Activated gamma-delta T cell treated with Interleukin-2 at 50 U/mL for 16 hours (primary cell): ENCODE results near the gene MSH4.
"Not testable (repeated sequence)": the region's sequence is repeated elsewhere in the genome, so short reads cannot be mapped to it uniquely, and the experiment has no call there.

Source experiments
- DNase-seq: peaks from one replicate; pipeline ENCODE4 v3.0.0-alpha.2; 2020

The MSH4 gene

DNA sequence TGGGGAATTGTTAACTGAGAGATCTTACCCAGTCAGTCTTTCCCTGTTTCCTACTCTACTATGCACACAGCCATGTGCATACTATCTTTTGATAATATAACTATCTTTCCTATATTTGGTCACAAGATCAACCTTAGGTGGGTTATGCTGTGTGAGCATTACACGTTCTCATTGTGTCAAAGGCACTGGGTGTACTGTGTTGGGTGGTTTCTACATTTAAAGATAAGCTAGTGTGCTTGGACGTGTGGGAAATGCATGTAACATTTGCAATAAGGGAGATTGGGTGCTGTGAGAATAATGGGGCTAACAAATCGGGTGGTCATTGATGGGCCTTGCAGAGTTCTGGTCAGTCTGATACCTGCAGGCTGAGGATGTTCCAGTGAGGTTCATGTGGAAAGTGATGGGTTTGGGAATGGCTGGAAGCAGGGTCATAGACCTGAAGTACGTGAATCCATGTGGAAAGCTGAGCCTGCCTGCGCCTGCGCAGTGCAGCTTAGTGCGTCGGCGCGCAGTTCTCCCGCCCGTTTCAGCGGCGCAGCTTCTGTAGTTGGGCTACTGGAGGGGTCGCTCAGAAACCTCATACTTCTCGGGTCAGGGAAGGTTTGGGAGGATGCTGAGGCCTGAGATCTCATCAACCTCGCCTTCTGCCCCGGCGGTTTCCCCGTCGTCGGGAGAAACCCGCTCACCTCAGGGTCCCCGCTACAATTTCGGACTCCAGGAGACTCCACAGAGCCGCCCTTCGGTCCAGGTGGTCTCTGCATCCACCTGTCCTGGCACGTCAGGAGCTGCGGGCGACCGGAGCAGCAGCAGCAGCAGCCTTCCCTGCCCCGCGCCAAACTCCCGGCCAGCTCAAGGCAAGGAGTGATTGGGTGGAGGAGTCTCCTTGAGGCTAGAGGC is at the start of gene MSH4:
MSH4 (plus strand) TSS at position 507 of the 897 bp plus-strand sequence; CDS start at position 611, 104 bp downstream.
- DNase-seq, result no peak

DNA sequence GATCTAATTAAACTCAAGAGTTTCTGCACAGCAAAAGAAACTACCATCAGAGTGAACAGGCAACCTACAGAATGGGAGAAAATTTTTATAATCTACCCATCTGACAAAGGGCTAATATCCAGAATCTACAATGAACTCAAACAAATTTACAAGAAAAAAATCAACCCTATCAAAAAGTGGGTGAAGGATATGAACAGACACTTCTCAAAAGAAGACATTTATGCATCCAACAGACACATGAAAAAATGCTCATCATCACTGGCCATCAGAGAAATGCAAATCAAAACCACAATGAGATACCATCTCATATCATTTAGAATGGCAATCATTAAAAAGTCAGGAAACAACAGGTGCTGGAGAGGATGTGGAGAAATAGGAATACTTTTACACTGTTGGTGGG is 39.5 kb upstream of the MSH4 start:
- not testable (repeated sequence) for DNase-seq

DNA sequence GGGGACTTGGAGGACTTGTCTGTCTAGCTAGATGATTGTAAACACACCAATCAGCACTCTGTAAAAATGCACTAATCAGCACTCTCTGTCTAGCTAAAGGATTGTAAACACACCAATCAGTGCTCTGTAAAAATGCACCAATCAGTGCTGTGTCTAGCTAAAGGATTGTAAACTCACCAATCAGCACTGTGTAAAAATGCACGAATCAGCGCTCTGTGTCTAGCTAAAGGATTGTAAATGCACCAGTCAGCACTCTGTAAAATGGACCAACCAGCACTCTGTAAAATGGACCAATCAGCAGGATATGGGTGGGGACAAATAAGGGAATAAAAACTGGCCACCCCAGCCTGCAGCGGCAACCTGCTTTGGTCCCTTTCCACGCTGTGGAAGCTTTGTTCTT is 38.1 kb upstream of the MSH4 start:
- DNase-seq, result not testable (repeated sequence)

DNA sequence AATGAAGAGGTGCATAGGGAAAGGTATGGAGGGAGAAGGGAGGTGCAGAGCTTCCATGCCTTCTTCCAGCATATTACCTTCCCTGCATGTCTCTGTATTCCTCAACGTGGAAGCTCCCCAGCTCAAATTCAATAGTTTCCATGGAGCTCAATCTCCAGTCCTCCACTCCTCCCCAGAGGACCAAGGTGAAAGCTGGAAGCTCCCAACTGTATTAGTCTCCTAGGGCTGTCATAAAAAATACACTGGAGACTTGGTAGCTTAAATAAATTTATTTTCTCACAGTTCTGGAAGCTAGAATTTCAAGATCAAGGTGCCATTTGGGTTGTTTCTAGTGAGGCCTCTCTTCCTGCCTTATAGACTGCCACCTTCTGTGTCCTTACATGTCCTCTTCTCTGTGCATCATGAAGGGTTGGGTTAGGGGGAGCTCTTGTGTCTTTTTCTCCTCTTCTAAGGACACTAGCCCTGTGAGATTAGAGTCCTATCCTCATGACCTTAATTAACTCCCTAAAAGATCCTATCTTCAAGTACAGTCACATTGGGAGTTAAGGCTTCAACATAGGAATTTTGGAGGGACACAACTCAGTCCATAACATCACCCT is 32.5 kb upstream of the MSH4 start:
- no peak for DNase-seq

GRCh38 chr1:75765697-75766355 is 30.9 kb upstream of the MSH4 start:
- DNase-seq, result no peak

DNA sequence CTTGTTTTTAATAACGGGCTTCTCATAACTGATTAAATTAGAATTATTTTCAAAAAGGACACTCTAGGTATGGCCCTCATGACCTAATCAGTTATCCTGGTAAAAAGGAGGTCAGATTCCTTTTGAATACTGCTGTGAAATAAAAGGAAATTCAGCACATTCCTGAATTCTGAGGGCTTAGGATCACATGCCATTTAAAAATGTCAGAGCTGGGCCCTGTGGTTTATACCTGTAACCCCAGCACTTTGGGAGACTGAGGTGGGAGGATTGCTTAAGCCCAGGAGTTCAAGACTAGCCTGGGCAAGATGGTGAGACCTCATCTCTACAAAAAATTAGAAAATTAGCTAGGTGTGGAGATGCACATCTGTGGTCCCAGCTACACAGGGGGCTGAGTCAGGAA is 28.7 kb upstream of the MSH4 start:
- no peak for DNase-seq

DNA sequence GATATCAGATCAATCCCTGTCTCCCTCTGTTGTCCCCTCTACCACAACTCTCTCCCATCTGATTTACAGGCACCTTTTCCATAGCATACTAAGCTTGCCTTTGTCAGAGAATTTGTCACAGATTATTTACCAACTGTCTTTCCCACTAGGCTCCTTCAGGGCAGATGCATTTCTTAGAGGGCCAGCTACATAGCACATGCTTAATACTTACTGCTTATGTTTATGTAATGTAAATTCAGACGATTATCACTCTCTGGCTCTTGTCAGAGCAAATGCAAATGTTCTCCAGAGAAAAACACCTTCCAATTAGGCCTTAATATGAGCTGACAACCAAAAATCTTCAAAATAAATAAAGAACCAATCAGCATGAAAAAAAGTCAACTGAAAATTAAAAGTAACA is 25.9 kb upstream of the MSH4 start:
- DNase-seq, result no peak

DNA sequence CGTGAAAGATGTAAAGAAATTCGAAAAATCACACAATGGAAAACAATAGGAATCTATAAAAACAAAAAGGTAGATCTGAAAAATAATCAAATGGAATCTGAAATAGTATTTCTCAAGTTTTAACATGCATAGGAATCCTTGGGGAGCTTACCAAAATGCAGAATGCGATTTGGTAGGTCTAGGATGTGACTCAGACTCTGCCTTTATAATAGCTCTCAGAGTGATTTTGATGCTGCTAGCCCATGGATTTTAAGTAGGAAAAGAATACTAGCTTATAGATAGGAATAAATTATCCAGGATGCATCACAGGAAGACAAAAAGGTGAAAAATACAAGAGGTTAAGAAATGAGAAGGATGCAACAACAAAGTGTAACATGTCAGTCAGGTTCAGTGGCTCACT is 24.7 kb upstream of the MSH4 start:
- DNase-seq, result no peak

GRCh38 chr1:75777812-75778211 is 18.9 kb upstream of the MSH4 start:
- DNase-seq, result not testable (repeated sequence)

DNA sequence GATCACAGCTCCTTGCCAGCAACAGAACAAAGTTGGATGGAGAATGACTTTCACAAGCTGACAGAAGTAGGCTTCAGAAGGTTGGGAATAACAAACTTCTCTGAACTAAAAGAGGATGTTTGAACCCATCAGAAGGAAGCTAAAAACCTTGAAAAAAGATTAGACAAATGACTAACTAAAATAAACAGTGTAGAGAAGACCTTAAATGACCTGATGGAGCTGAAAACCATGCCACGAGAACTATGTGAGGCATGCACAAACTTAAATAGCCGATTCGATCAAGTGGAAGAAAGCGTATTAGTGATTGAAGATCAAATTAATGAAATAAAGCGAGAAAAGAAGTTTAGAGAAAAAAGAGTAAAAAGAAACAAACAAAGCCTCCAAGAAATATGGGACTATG is 18.0 kb upstream of the MSH4 start:
- not testable (repeated sequence) for DNase-seq

DNA sequence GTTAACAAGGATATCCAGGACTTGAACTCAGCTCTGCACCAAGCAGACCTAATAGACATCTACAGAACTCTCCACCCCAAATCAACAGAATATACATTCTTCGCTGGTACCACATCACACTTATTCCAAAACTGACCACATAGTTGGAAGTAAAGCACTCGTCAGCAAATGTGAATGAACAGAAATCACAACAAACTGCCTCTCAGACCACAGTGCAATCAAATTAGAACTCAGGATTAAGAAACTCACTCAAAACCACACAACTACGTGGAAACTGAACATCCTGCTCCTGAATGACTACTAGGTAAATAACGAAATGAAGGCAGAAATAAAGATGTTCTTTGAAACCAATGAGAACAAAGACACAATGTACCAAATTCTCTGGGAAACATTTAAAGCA is 16.5 kb upstream of the MSH4 start:
- DNase-seq, result not testable (repeated sequence)

DNA sequence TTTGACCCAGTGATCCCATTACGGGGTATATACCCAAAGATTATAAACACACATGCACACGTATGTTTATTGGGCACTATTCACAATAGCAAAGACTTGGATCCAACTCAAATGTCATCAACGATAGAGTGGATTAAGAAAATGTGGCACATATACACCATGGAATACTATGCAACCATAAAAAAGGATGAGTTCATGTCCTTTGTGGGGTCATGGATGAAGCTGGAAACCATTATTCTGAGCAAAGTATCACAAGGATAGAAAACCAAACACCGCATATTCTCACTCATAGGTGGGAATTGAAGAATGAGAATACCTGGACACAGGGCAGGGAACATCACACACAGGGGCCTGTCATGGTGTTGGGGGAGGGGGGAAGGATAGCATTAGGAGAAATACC is 12.8 kb upstream of the MSH4 start:
- DNase-seq, result not testable (repeated sequence)

DNA sequence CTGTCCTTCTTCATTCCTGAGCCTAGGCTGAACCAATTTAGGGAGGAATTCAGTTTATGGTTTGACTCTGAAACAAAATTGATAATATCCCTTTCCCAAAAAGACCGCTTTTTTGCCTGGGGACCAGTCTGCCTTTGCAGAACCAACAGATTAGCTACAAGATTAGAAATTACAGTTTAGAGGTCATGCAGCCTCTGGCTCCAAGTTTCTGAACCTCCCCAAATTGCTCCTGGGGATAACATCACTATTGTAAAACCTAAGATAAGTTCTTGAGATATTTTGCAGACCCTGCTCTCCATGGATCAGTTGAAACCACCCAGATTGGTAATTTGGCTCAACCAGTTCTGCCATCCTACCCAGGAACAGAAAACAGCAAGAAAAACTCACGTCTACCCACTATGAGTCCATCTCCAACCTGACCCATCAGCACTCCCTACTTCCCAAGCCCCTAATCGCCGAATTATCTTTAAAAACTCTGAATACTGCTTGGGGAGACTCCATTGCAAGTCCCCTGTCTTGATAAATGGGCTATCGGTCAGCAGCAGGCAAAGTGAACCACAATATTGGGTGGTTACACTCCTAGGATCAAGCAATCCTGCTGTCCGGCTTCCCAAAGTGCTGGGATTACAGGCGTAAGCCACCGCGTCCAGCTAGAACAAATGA is 11.2 kb upstream of the MSH4 start:
- DNase-seq, result no peak

- peak; percentile 92 for DNase-seq
Measured at GRCh38 chr1:75785983-75786853, 10.5 kb upstream of the MSH4 start, which contains the start of gene RABGGTB. Gene RABGGTB, plus strand, starts transcription at chr1:75786256. Its CDS starts 16 bp downstream, at chr1:75786272.

GRCh38 chr1:75786901-75787493 is 9.7 kb upstream of the MSH4 start:
- DNase-seq, result no peak

GRCh38 chr1:75787524-75787923 is 9.2 kb upstream of the MSH4 start:
- no peak for DNase-seq

GRCh38 chr1:75789988-75790387 is 6.7 kb upstream of the MSH4 start:
- no peak for DNase-seq

DNA sequence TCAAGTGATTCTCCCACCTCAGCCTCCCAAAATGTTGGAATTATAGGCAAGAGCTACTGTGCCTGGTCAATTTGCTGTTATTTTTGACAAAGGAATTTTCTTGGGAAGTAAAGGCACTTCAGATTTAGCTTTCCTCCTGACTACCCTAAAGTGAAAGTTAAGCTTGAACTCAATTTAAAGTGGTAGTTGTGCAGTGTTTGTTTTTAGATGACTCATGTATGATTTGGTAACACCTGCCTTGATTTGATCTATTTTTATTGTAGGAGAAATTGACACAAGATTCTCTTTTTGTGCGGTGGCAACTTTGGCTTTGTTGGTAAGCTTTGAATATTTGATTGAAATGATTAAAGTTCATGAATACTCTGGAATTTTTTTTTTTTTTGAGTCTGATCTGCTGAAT is 5.7 kb upstream of the MSH4 start:
- DNase-seq, result no peak

- no peak for DNase-seq
Measured at GRCh38 chr1:75792091-75792490, 4.6 kb upstream of the MSH4 start.

DNA sequence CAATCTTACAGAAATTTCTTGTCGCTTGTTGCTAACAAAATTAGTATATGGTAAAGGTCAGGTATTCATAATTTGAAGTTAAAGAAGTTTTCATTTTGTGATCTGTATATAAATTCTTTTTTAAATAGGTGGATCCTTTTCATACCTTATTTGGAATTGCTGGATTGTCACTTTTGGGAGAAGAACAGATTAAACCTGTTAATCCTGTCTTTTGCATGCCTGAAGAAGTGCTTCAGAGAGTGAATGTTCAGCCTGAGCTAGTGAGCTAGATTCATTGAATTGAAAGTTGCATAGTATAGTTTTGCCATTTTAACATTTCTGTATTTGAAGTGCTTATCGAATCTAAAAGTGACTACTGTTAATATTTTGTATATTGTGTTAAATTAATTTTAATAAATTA is 2.3 kb upstream of the MSH4 start:
- no peak for DNase-seq

DNA sequence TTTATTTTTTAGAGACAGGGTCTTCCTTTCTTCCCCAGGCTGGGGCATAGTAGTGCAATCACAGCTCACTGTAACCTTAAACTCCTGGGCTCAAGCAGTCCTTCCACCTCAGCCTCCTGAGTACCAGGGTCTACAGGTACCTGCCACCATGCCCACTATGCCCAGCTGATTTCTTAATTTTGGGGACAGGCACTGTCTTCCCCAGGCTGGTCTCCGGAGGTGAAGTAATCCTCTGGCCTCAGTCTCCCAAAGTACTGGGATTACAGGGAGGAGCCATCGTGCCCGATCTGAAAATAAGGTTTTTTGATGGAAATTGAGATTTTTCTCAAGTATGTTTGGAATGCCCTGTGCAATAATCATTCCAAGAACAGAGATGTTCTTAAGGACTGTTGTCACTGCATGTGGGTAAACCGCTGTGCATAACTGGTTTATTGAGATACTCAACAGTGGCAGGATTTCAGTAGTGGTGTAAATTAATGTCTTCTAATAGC is 934 bp upstream of the MSH4 start:
- no peak for DNase-seq

GRCh38 chr1:75797273-75797588 is 549 bp downstream of the MSH4 start:
- no peak for DNase-seq
